Gastroesophageal sphincter (tissue), 4 donors: ENCODE data around the gene FAM20A. TPM values are rescaled to one million over a fixed set of nuclear protein-coding genes. Genes with fewer than 3 reads are reported as not detected.
"Not testable (repeated sequence)": the region's sequence is repeated elsewhere in the genome, so short reads cannot be mapped to it uniquely, and the experiment has no call there.

ENCODE experiments used
- ATAC-seq: fragments of 150-250 bp; one replicate; pipeline ENCODE4 v1.9.1; 2016; ENCODE audit warnings: mild to moderate bottlenecking, moderate library complexity
- H3K27ac ChIP-seq, 4 donors: fragments of 200-600 bp; sonication (generic) in 3 of 4; 1 replicate in 3 of 4; 2 replicates in 1 of 4; pipeline ENCODE4 v1.5.1; 2016 to 2019
- H3K27me3 ChIP-seq: fragments of 200-600 bp; sonication (generic); one replicate; pipeline ENCODE4 v1.5.1; 2019
- H3K36me3 ChIP-seq, 2 donors: fragments of 200-600 bp; sonication (generic); one replicate each; pipeline ENCODE4 v1.5.1; 2019; ENCODE audit warnings: control low read depth in 1 of 2
- H3K4me1 ChIP-seq, 3 donors: fragments of 200-600 bp; sonication (generic); 1 replicate in 2 of 3; 2 replicates in 1 of 3; pipeline ENCODE4 v1.5.1; 2016 to 2019; ENCODE audit warnings: control low read depth in 2 of 3
- H3K4me3 ChIP-seq, 2 donors: fragments of 200-600 bp; sonication (generic); one replicate each; pipeline ENCODE4 v1.5.1; 2019; ENCODE audit warnings: mild to moderate bottlenecking in 1 of 2, moderate library complexity in 1 of 2
- H3K9me3 ChIP-seq, 3 donors: fragments of 200-600 bp; sonication (generic); one replicate each; pipeline ENCODE4 v1.5.1; 2017 to 2019; ENCODE audit warnings: control low read depth in 2 of 3
- EP300 ChIP-seq: sonication (generic); formaldehyde crosslinking; IDR thresholded peaks from one replicate; pipeline ENCODE4 v1.6.1; 2017; ENCODE audit warnings: antibody characterized with exemption, mild to moderate bottlenecking
- POLR2A ChIP-seq, 2 donors: fragments of 450-650 bp; IDR thresholded peaks; one replicate each; pipeline ENCODE4 v1.6.1; 2017; ENCODE audit warnings: antibody characterized with exemption in 2 of 2, mild to moderate bottlenecking in 2 of 2, moderate library complexity in 1 of 2
- POLR2AphosphoS5 ChIP-seq: sonication (generic); formaldehyde crosslinking; IDR thresholded peaks from one replicate; pipeline ENCODE4 v1.6.1; 2017; ENCODE audit warnings: antibody characterized with exemption
- WGBS, 2 donors: methylation state at CpG; one replicate each; pipeline ENCODE4 v1.1.5; 2018; ENCODE audit warnings: low coverage in 1 of 2; 5-methylcytosine and 5-hydroxymethylcytosine counted together
- total RNA-seq, 4 donors: library from RNA; depleted of rRNA; stranded (reverse); fragments of >200 nt; gene quantifications; one replicate each; pipeline ENCODE4 v1.1.0, GENCODE V29; 2016
- TF ChIP-seq, protein P1 (sequence below), 4 experiments: fragments of 200-600 bp in 2 of 4; fragments of 450-650 bp in 2 of 4; sonication (generic) in 1 of 4; IDR thresholded peaks; one replicate each; pipeline ENCODE4 v1.5.1; 2017 to 2019; ENCODE audit warnings: antibody characterized with exemption in 4 of 4, mild to moderate bottlenecking in 2 of 4, moderate library complexity in 2 of 4

Gene FAM20A
- total RNA-seq, 4 donors from 2014 or later, result 1.4 to 13.7 (median 2.9) TPM

- no peak for ATAC-seq
- Histone ChIP-seq H3K27ac (no peak overlapping the region), H3K27me3 (no peaks in the 10 kb centered on the region), H3K9me3 (no peaks in the 10 kb centered on the region), H3K4me3 (no peak overlapping the region), H3K36me3 (peaks cover 0 to 66% of the 10 kb centered on the region in 2 donors), H3K4me1 (peaks cover 6 to 97% (median 12%) of the 10 kb centered on the region in 3 donors)
- TF ChIP-seq EP300 (no peak), POLR2A (IDR thresholded peaks at IDR 0.05) (no peak), POLR2AphosphoS5 (no peak)
- TF ChIP-seq, protein P1, sequence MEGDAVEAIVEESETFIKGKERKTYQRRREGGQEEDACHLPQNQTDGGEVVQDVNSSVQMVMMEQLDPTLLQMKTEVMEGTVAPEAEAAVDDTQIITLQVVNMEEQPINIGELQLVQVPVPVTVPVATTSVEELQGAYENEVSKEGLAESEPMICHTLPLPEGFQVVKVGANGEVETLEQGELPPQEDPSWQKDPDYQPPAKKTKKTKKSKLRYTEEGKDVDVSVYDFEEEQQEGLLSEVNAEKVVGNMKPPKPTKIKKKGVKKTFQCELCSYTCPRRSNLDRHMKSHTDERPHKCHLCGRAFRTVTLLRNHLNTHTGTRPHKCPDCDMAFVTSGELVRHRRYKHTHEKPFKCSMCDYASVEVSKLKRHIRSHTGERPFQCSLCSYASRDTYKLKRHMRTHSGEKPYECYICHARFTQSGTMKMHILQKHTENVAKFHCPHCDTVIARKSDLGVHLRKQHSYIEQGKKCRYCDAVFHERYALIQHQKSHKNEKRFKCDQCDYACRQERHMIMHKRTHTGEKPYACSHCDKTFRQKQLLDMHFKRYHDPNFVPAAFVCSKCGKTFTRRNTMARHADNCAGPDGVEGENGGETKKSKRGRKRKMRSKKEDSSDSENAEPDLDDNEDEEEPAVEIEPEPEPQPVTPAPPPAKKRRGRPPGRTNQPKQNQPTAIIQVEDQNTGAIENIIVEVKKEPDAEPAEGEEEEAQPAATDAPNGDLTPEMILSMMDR (IDR thresholded peaks at IDR 0.05), result no peak
- WGBS, 2 donors, result 87 to 89% methylated on average over 1 to 8 of the region's 9 CpGs
Measured at GRCh38 chr17:68518063-68518815, 82.9 kb downstream of the FAM20A start.

GRCh38 chr17:68517605-68518004, 83.6 kb downstream of the FAM20A start:
- ATAC-seq, H3K27me3 ChIP-seq, H3K9me3 ChIP-seq, H3K27ac ChIP-seq, H3K4me3 ChIP-seq: not testable (repeated sequence)
- Histone ChIP-seq H3K36me3 (peaks cover 0 to 60% of the 10 kb centered on the region in 2 donors), H3K4me1 (peaks cover 6 to 91% (median 10%) of the 10 kb centered on the region in 3 donors)
- WGBS, 2 donors, result 80% methylated on average over 2 of the region's 3 CpGs; no CpG with 5 or more reads in 1 of the 2 donors

GRCh38 chr17:68516732-68517131, 84.4 kb downstream of the FAM20A start:
- WGBS, 2 donors, result 75 to 82% methylated on average over 1 of the region's 1 CpG
- no peak for ATAC-seq
- H3K36me3 ChIP-seq, result peaks cover 0 to 55% of the 10 kb centered on the region in 2 donors
- no peak for TF ChIP-seq POLR2AphosphoS5
- TF ChIP-seq, protein P1 (IDR thresholded peaks at IDR 0.05), result no peak
- TF ChIP-seq EP300, result no peak
- TF ChIP-seq POLR2A (IDR thresholded peaks at IDR 0.05), result no peak
- H3K4me1 ChIP-seq, result peaks cover 3 to 82% (median 7%) of the 10 kb centered on the region in 3 donors
- no peaks in the 10 kb centered on the region for H3K9me3 ChIP-seq
- no peaks in the 10 kb centered on the region for H3K27me3 ChIP-seq
- no peak overlapping the region for H3K4me3 ChIP-seq
- no peak overlapping the region for H3K27ac ChIP-seq

DNA sequence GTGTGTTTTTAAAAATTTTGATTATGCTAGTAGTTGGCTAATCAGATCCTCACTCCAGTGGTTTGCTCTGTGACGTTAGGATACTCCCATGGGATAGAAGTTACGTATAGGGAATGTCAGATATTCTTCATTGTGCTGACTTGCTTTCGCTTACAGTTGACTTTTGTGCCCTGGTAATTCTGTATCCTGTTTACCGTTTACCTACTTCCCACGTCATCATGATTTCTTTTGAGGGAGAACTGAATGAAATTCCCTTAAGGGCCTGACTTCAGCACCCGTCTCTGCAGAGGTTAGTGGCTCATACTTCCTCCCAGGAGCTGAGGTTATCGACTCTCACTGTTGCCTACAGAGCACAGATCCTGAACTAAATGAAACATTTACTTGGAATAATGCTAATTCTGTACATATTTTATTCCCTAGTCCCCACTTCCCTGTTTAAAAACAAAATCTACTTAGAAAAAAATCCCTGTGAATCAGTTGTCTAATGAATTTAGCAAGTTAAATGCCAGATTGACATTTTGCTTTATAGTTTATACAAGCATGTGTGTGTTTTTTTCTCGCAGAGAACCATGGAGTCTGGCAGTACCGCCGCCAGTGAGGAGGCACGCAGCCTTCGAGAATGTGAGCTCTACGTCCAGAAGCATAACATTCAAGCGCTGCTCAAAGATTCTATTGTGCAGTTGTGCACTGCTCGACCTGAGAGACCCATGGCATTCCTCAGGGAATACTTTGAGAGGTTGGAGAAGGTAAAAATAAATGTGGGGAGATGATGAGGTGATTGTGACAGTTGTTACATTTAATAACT, 86.1 kb downstream of the FAM20A start:
- no peaks in the 10 kb centered on the region for H3K27me3 ChIP-seq
- peak overlapping the region in 3 of 4 donors; percentile 41 to 99 (median 98) for H3K27ac ChIP-seq
- H3K4me1 ChIP-seq, result peaks cover 7 to 72% (median 7%) of the 10 kb centered on the region in 3 donors
- ATAC-seq, result no peak
- TF ChIP-seq, protein P1 (IDR thresholded peaks at IDR 0.05), result no peak
- TF ChIP-seq POLR2AphosphoS5 (no peak), EP300 (no peak), POLR2A (IDR thresholded peaks at IDR 0.05) (no peak)
- 20 to 35% methylated on average over 7 to 15 of the region's 15 CpGs for WGBS, 2 donors
- H3K4me3 ChIP-seq, result peak overlapping the region in 1 of 2 donors; percentile 98
- H3K36me3 ChIP-seq, result peaks cover 0 to 45% of the 10 kb centered on the region in 2 donors
- H3K9me3 ChIP-seq, result no peaks in the 10 kb centered on the region

- ATAC-seq, result no peak
- TF ChIP-seq, protein P1 (IDR thresholded peaks at IDR 0.05), result no peak
- TF ChIP-seq POLR2AphosphoS5 (no peak), EP300 (no peak), POLR2A (IDR thresholded peaks at IDR 0.05) (no peak)
- Histone ChIP-seq H3K36me3 (peaks cover 0 to 36% of the 10 kb centered on the region in 2 donors), H3K9me3 (no peaks in the 10 kb centered on the region), H3K4me1 (peaks cover 7 to 61% (median 7%) of the 10 kb centered on the region in 3 donors), H3K4me3 (peak overlapping the region; percentile 82 to 98), H3K27me3 (no peaks in the 10 kb centered on the region), H3K27ac (peak overlapping the region in 2 of 4 donors; percentile 98 to 99)
- WGBS, 2 donors, result 0 to 13% methylated on average over 3 of the region's 3 CpGs
Measured at GRCh38 chr17:68513932-68514331, 87.2 kb downstream of the FAM20A start.
